Bone marrow (tissue), 2 donors: ENCODE results near the gene GRIK1.

ENCODE experiments used
- DNase-seq, 2 donors: peaks; one replicate each; lab custom pipeline; 2025; lab: John Stamatoyannopoulos, UW

The GRIK1 gene

DNA sequence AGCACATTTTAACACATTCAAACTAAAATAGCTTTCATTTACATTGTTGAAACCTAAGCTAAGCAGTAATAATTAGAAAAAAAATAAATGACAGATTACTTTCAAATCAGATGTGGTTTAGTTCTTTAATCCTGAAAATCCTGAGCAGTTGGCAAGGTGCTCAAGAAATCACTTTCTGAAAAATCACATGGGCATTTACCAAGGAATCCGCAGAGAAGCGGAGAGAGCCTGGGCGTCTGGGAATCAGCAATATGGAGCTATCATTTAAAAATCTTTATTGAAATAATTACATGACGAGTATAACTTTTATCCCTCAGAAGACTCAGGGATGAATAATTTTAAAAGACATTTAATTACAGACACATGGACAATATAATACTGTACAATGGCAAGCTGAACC lies 30.2 kb downstream of the GRIK1 start:
- no peak for DNase-seq

DNA sequence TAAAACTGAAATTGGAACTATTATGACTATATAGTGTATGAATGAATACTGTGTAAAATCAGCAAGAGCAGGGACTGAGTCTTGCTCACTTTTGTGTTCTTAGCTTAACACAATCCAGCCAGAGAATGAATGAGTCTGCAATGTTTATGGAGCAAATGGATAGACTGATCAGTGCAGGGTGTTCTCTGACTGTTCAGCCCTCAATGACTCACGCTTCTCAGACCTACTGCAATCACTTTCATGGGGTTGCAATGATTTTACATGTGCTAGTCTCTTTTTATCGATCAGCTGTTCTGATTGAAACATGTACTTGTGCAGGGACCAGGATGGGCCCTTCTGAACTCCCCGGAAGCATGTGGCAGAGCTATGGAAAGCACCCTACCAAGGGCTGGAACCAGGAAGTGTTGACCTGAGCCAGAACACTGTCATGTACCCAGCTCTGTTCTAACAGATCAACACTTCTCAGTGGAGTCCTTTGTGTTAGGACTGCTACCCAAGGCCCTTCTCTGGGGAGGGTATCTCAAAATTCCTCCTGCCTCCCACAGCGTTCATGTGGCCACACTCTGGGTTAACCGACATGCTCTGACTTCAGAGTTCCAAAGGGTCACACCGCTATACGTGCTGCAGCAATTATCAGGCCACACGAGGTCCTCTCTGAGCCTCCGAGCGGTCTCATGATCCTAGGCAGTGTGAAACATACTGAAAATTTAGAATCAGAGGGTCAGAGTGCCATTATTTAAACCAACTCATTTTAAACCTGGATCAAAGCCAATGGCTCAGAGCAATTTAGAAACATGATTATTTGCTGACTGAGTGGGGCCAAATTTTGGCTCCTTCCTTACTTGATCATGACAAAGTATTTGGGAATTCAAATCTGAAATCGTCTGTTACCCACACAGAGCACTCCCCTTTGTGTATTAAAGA lies 35.2 kb downstream of the GRIK1 start:
- no peak for DNase-seq

DNA sequence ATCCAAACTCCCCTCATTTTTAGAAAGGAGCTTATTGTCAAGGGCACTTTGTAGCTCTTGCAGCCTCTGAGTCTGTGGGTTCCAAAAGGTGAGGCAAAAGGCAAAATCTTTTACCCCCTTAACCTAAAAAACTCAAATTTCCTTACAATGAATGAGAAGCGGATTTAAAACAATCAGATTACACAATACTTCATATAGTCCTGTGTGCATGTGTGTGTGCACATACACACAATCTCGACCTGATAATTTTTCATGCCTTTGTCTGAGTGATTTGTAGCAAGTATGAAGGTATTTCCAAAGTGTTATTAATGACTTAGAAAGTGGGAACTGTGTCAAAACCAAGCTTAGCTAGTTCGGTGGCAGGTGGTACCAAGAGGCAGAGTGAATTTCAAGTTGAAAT lies 42.9 kb downstream of the GRIK1 start:
- no peak for DNase-seq

DNA sequence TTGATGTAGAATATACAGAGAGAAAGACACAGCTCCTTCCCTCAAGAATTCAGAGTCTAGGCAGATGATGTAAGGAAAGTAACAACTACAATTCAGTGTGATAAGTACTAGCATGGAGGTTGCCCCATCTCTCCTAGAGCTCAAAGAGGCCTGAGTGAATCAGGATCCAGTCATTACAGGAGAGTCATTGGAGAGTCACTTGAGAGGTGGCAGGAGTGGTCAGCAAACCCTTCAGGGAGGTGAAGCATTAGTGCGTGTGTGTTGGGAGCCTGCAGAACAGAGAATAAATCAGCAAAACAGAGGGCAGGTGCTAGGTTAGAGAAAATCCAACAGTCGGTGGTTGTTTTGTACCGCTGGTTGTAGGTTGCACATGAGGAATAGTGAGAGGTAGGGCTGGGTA lies 46.1 kb downstream of the GRIK1 start:
- DNase-seq = no peak

DNA sequence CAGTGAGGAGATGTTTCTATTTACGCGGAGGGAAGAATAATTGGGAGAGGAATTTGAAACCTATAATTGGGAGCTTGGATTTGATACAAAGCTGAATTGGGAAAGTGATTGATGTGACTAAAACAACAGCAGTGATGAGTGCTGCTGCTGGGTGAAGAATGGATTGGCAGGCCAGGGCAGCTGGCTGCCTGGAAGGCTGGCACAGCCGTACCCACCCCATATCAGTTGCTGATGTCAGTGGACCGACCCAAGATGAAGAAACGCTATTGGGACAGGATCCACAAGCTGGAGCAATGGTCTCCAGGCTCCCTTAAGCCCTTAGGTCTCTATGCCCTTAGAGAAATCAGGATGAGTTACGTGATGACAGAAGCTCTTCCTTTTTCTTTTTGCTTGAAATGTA lies 47.4 kb downstream of the GRIK1 start:
- no peak for DNase-seq

DNA sequence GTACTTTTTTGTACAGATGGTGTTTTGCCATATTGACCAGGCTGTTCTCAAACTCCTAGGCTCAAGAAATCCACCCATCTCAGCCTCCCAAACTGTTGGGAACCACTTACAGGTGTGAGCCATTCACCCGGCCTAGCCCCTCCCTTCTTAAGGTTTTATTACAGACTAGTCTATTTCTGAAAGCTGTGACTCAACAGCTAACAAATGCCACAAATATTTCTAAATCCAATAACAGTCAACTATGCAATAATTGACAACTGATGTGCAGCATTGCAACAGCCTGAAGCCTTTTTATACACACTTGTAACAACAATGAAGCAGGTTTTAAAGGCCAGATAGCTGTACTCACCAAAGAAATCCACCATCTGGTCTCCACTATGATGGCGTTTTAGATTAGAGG lies 51.4 kb downstream of the GRIK1 start:
- DNase-seq = no peak

DNA sequence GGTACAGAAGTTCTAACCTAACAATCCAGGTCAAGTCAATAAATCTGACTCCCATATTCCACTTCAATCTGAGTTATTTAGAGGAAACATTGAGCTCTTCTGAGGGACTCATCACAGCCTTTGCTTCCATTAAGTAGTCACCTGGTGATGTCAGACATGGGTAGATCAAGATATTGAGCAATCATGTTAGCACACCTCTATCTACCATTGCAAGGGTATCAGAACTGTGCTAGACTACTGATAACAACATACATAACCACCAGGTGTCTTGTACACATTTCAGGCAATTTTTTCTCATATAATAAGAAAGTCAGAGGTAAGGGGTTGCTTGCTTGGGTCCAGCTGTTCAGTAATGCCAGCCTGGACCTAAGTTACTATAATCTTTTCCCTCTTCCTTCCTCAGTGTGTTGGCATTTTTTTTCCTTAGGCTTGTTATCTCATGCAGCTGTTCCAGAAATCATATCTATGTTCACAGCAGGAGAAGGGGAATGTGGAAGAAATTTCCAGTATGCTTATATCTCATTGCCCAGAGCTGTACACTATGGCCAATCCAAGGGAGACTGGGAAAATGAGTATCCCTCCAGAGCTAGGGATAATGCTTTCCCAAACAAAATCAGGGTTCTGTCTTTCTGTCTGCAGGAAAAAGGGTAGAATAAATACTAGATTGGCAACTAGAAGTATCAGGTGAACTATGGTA lies 52.3 kb downstream of the GRIK1 start:
- no peak for DNase-seq

DNA sequence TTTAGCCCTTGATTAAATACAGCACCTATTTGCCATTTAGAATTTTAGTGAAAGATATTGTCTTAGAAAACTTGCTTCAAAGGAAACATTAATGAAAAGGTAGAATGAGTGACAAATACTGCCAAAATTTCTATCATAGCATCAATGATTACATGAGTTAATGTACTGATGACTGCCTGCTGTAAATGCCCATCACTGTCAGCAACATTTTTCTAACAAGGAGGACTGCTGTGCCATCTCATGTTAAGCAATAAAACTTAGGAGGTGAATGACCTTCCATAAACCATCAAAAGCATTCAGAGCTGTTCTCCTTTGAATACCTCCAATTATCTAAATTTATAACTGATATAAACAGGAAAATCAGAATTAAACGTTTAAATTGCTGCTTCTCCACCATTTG lies 54.3 kb downstream of the GRIK1 start:
- DNase-seq = no peak

DNA sequence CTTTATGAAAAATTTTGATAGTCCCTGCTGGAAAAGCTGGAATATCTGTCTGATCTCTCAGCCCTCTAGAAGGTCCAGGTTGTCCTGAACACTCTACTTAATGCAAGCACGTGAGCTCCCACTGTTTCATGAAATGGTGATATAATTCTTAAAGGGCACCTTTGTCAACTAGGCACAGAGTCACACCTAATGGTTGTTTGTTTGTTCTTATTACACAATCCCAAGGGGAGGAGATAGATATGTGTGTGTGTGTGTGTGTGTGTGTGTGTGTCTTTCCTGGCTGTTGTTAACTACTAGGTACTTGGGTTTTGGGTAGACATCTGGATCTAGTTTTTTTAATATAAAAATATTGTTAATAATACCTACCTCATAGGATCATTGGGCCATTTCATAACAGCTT lies 63.9 kb downstream of the GRIK1 start:
- DNase-seq = no peak

DNA sequence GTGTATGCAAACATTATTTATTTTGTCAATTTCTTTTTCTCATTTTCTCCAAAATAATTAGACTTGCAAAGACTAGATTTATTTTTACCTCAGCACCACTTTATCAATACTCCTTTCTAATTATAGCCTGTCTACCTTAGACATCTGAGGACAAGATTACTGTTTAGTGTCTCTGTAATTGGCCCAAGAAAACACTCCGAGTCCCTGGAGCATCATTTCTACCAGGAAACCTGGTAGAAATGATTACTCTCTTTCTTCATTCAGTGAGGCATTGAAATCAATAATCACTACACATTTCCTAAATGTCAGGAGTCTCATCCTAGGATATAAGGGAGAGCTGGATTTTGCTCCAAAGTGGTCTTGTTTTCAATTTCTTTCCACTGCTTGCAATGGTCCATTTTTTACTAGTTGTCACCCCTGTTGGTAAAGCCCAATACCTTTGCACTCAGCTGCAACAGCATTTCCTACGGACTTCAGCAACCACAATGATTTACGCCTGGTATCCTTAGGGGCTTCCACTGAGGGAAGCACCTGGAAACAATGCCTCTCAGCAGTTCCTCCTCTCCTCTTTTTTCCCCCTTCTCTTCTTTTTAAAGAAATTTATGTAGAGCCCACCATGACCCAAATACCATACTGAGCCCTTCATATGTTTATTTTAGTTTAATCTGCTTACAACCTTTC lies 64.6 kb downstream of the GRIK1 start:
- DNase-seq = no peak

DNA sequence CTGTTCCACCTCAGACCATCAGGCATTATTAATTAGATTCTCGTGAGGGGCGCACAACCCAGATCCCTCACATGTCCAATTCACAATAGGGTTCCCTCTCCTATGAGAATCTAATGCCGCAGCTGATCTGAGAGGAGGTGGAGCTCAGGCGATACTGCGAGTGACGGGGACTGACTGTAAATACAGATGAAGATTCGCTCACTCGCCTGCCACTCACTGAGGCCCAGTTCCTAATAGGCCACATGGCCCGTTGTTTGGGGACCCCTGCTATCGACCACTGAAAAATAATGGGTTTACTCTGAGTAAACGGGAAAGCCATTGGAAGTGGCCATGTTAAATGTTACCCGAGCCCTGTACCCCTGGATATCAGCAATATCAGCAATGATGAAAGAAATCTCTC lies 65.9 kb downstream of the GRIK1 start:
- DNase-seq = no peak

DNA sequence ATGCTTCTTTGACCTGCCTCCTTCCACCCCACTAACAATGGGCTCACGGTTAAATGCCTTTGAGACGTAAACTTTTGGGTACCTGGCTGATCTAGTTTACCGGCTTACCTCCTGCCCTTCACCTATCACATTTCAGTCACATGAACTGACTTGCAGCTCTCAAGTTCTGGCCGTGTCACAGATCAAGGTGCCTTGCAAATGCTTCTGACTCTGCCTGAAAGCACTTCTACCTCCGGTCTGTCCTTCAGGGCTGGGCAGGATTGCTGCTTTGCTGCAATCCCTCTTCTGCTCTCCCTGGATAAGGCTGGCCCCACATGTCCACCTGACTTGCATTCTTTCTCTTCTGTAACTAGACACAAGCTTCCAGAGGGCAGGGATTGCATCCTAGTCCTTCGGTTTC lies 69.0 kb downstream of the GRIK1 start:
- DNase-seq = no peak

DNA sequence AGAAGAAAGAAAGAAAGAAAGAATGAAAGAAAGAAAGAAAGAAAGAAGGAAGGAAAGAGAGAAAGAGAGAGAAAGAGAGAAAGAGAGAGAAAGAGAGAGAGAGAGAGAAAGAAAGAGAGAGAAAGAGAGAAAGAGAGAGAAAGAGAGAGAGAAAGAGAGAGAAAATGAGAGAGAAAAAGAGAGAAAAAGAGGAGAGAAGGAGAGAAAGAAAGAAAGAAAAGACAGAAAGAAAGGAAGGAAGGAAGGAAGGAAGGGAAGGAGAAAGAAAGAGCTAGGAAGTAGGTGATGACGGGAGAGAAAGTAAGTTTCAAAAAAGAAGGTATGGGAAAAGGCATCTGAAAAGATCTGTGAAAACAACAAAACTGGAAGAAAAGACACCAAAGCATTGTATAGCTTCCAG lies 72.0 kb downstream of the GRIK1 start:
- no peak for DNase-seq

DNA sequence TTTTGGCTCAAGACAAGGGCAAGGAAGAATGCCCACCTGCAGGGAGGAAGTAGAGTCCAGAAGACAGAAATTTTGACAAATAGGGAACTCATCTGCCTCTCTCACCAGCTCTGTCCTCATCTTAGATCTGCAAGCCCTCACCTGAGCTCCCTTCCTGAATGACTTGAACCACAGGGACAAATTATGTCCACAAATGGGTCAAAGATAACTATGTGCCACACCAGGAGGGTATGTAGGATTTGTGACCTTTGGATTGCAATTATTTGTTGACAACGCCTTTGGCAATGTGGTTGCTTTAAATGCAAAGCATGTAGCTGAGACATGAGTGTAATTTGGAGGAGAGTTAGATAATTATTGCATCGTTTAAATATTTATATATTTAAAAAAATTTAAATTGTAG lies 79.5 kb downstream of the GRIK1 start:
- no peak for DNase-seq

DNA sequence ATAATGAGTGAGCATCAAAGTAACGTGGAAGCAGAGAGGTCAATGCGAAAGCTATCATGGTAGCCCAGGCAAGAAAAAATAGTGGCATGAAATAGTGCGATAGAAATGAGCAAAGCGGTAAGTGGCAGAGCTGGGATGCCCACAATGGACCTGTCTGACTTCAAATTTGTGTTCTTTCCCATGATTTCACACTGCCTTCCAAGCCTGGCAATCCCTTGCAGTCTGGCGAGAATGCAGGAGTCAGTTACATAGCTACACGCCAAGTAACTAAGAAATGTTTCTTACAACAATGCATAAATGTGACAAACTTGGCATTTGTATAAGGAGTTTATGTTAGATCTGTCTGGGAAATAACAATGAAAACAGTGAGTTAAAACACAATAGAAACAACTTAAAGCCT lies 82.6 kb downstream of the GRIK1 start:
- no peak for DNase-seq

DNA sequence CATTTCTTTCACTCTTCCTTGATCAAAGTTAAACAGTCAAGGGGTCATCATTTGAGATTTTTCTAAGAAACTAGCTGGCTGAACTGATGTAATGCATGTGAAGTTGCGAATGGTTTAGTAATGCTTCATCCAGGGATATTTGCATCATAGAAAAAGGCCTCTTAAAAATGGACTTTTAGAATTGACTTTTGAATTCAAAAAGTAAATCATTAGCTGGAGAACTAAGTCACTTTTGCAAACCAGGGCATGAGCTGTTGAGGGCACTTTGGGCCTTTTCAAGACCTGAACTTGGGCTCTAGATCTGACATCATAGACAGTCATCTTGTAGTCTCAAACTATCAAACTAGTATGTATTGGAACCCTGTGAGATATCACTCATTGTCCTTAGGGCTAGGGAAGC lies 85.0 kb downstream of the GRIK1 start:
- no peak for DNase-seq

DNA sequence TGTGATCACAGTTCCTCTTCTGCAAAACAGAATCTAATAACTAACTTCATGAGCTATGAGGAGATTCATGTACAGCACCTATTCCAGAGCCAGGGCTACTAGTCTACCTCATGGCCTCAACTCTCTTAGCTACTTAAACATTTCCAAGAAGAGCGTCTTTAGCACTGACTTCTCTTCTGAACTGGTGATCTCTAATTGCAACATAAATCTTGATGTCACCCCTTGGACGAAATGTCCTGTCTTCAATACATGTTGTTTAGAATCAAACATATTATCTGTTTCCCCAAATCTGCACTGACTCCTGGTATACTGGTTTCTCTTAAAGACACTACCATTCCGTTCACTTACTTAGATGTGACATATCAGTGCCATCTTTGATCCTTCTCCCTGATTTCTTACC lies 88.2 kb downstream of the GRIK1 start:
- no peak for DNase-seq

DNA sequence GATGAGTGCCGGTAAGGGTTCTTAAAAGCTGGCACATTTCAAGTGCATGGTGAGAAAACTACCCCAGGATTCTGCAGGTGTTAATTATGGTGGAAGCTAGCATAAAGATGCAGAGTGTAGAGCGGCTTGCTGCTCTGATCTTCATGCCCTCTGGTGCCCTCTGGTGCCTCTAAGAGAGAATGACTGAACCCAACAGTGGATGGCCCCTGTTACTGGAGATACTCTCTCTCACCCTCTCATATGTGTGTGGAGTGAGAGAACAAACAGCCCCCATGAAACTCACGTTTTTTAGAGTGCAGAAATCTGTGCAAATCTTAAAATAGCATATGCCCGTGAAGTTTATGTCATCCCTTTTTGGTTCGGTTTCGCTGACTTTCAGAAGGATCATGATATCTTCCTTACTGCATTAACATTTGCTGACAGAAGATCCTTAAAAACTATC lies 90.0 kb downstream of the GRIK1 start:
- peak; percentile 6 to 61 for DNase-seq

DNA sequence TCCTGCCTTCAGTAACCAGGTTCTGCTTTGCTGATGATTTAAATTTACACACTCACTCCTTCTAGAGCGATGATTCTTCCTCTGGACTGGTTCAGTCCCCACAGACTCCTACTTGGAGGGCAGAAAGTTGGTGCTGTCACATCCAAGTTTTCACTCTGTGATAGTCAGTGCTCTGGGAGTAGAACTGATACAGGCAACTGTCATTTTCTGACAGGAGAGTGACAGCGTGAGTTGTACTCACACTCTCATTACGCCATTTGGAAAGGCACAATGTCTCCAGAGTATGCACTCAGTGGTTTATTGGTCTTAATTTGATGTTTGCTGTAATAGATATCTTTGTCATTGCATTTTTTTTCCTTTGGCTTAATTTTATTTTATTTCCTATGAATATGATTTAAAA lies 96.0 kb downstream of the GRIK1 start:
- no peak for DNase-seq

DNA sequence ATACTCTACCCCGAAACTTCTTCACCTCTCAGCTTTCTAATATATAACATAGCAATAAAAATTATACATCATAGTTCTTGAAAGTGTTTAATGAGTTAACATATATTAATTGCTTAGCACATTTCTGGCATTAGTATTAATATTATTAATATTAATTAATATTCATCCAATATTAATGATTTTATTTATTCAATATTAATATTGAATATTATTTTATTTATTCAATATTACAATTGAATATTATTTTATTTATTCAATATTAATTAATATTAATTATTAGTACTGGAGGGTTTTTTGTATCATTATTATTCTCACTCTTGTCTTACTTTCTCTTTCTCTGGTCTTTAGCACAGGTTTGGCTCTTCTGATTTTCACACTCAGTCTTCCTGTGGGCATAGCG lies 105.2 kb downstream of the GRIK1 start:
- no peak for DNase-seq

DNA sequence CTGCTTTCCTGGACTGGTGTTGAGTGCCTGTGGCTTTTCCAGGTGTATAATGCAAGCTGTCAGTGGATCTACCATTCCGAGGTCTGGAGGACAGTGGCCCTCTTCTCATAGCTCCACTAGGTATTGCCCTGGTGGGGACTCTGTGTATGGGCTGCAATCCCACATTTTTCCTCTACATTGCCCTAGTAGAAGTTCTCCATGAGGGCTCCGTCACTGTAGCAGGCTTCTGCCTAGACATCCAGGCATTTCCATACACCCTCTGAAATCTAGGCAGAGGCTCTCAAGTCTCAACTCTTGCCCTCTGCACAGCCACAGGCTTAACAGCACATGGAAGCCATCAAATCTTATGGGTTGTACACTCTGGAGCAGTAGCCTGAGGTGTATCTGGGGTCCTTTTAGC lies 107.6 kb downstream of the GRIK1 start:
- DNase-seq = no peak

DNA sequence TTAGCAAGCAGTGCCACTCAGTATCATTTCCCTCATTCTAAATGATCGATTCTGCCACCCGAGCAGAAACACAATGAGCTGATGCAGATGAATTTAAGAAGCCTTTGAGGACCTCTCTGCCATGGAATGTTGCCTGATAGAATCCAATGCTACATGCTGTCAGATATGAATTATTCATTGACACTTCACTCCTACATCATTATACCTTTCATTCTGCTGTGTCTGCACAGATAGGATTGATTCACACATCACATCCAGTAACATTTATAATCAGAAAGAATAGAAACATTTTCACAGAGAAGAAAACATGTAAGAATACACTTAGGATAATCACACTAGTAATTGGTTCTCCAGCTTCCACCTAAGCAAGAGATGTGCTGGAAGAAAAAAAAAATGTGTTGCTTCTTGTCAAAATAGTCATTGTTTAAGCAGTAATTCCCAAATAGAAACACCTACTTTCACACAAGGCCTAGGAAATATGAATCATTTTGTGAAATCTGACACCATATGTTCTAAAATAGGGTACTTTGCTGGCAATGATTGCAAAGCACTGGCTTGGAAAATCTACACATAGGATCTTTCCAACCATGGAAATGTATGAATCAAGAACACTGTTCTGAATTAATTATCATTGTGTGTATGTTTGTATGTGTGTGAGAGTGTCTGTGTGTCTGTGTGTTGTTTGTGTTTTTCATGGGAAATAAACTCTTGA lies 110.1 kb downstream of the GRIK1 start:
- DNase-seq = no peak
